Lower lobe of right lung (tissue), 2 donors: ENCODE data around the gene TTBK2. TPM values are rescaled to one million over a fixed set of nuclear protein-coding genes. Genes with fewer than 3 reads are reported as not detected.

ENCODE experiments used
- ATAC-seq, 2 donors: fragments of 200-7000 bp; cut with Tn5 transposase; one replicate each; pipeline ENCODE4 v1.9.1; 2020 to 2022; ENCODE audit warnings: mild to moderate bottlenecking in 2 of 2, moderate library complexity in 2 of 2
- DNase-seq: peaks from one replicate; pipeline ENCODE4 v3.0.0-alpha.2; 2020
- H3K27ac ChIP-seq: fragments of 200-600 bp; one replicate; pipeline ENCODE4 v1.8.0; 2022
- H3K27me3 ChIP-seq: fragments of 200-600 bp; one replicate; pipeline ENCODE4 v1.8.0; 2022; ENCODE audit warnings: low read depth
- H3K36me3 ChIP-seq: fragments of 200-600 bp; one replicate; pipeline ENCODE4 v1.8.0; 2022; ENCODE audit warnings: mild to moderate bottlenecking
- H3K4me1 ChIP-seq: fragments of 200-600 bp; one replicate; pipeline ENCODE4 v1.8.0; 2022
- H3K4me3 ChIP-seq: fragments of 200-600 bp; one replicate; pipeline ENCODE4 v1.8.0; 2022; ENCODE audit warnings: mild to moderate bottlenecking
- H3K9me3 ChIP-seq: fragments of 200-600 bp; one replicate; pipeline ENCODE4 v1.8.0; 2022
- intact Hi-C: fragments of 100-400 bp; cut with DNase I; formaldehyde crosslinking; loops from one replicate; pipeline ENCODE4 v1.11.0; 2022
- total RNA-seq: library from RNA; stranded (reverse); fragmentation: NEBNext Ultra II Directional; extraction: Animal tissue kit (Norgen Biotek cat#: 25700); gene quantifications from one replicate; pipeline ENCODE4 v1.2.1, GENCODE V29; 2021
- TF ChIP-seq, protein P1 (sequence below): fragments of 200-600 bp; IDR thresholded peaks from one replicate; pipeline ENCODE4 v1.8.0; 2022; ENCODE audit warnings: antibody characterized with exemption, mild to moderate bottlenecking
- donor health status: DM: no; HTN: yes; CAD: no; lungs with severe emphysema.

TTBK2 gene
- total RNA-seq, 1 donor from 2014 or later, result 19.1 TPM

DNA sequence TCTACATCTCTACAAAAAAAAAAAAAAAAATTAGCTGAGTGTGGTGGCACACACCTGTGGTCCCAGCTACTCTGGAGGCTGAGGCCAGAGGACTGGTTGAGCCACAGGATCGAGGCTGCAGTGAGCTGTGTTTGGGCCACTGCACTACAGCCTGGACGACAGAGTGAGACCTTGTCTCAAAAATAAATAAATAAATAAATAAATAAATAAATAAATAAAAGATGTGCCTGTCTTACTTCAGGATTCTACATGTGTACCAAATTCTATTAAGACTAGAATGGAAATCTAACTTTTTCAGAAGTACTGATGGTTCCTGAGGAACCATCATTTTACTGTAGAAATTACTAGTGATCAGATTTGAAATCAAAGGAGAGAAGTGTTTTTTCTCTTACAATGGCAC, 51.9 kb downstream of the TTBK2 start:
- DNase-seq (no peak), ATAC-seq (no peak)
- H3K27ac ChIP-seq, result no peak overlapping the region
- no peaks in the 10 kb centered on the region for H3K9me3 ChIP-seq
- no peaks in the 10 kb centered on the region for H3K4me1 ChIP-seq
- intact Hi-C loops, result no loop called here
- H3K27me3 ChIP-seq, result no peaks in the 10 kb centered on the region
- H3K36me3 ChIP-seq, result peaks cover 6% of the 10 kb centered on the region
- TF ChIP-seq, protein P1, sequence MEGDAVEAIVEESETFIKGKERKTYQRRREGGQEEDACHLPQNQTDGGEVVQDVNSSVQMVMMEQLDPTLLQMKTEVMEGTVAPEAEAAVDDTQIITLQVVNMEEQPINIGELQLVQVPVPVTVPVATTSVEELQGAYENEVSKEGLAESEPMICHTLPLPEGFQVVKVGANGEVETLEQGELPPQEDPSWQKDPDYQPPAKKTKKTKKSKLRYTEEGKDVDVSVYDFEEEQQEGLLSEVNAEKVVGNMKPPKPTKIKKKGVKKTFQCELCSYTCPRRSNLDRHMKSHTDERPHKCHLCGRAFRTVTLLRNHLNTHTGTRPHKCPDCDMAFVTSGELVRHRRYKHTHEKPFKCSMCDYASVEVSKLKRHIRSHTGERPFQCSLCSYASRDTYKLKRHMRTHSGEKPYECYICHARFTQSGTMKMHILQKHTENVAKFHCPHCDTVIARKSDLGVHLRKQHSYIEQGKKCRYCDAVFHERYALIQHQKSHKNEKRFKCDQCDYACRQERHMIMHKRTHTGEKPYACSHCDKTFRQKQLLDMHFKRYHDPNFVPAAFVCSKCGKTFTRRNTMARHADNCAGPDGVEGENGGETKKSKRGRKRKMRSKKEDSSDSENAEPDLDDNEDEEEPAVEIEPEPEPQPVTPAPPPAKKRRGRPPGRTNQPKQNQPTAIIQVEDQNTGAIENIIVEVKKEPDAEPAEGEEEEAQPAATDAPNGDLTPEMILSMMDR, result no peak
- no peak overlapping the region for H3K4me3 ChIP-seq

DNA sequence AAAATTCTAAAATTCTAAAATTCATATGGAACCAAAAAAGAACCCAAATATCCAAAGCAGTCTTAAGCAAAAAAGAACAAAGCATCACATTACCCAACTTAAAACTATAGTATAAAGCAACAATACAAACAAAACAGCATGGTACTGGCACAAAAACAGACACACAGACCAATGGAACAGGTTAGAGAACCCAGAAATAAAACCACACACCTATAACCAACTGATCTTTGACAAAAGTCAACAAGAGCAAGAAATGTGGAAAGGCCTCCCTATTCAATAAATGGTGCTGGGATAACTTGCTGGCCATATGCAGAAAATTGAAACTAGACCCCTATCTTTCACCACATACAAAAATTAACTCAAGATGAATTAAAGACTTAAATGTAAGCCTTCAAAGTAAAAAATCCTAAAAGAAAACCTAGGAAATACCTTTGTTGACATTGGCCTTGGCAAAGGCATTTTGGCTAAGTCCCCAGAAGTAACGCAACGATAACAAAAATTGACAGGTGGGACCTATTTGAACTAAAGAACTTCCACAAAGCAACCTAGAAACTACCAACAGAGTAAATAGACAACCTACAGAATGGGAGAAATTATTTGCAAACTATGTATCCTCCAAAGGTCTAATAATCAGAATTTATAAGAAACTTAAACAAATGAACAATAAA, 56.9 kb downstream of the TTBK2 start:
- Histone ChIP-seq H3K9me3 (no peaks in the 10 kb centered on the region), H3K4me3 (no peak overlapping the region), H3K36me3 (no peaks in the 10 kb centered on the region), H3K27me3 (no peaks in the 10 kb centered on the region), H3K27ac (no peak overlapping the region), H3K4me1 (no peaks in the 10 kb centered on the region)
- TF ChIP-seq, protein P1, result no peak
- intact Hi-C loops, result no loop called here
- ATAC-seq (no peak), DNase-seq (no peak)

DNA sequence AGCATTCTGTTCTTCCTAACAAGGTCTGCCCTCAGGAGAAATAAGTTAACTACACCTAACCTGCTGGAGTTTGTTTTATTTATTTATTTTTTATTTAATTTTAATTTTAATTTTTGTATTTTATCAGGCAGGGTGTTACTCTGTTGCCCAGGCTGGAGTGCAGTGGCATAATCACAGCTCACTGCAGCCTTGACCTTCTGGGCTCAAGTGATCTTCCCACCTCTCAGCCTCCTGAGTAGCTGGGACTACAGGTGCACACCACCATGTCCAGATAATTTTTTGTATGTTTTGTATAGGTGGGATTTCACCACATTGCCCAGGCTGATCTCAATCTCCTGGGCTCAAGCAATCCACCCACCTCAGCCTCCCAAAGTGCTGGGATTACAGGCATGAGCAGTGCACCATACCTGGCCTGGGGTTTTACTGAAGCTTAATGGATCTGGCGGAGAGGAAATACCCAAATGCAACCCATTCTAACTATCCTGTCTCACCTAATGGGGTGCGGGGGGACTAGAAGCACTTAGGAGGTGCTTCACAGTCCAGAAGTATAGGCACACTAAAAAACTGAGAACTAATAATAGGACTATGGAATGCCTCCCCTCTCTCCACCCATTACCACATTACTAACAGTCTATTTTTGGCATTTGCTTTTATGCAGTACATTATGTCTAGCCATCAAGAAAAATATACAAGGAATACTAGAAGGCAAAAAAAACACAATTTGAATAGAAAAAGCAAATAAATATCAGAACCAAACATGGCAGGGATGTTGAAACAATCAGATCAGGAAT, 61.4 kb downstream of the TTBK2 start:
- H3K9me3 ChIP-seq, result no peaks in the 10 kb centered on the region
- no peak for ATAC-seq
- no peak overlapping the region for H3K27ac ChIP-seq
- H3K4me1 ChIP-seq, result no peaks in the 10 kb centered on the region
- TF ChIP-seq, protein P1, result no peak
- peaks cover 7% of the 10 kb centered on the region for H3K36me3 ChIP-seq
- H3K4me3 ChIP-seq, result no peak overlapping the region
- DNase-seq, result no peak
- no peaks in the 10 kb centered on the region for H3K27me3 ChIP-seq
- intact Hi-C loops, result no loop called here

DNA sequence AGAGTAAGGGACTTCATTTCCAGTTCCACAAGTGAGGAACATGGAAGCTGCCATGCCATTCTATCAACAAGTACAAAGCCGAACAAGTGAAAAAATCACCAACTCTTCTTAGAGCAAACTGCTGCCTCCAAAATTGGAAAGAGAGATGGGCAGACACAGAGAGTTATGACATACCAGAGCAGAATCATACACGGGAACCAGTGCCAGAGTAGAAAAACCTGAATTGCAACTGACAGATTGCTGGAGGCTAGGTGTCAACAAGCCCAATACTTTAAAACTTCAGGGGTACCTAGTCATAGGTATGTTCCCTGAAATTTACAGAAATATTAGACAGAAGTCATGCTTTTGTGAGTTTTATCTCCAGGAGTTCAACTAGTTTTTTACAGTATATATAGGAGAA, 62.0 kb downstream of the TTBK2 start:
- Histone ChIP-seq H3K4me3 (no peak overlapping the region), H3K9me3 (no peaks in the 10 kb centered on the region), H3K27ac (no peak overlapping the region), H3K4me1 (no peaks in the 10 kb centered on the region), H3K36me3 (peaks cover 13% of the 10 kb centered on the region), H3K27me3 (no peaks in the 10 kb centered on the region)
- ATAC-seq, result no peak
- intact Hi-C loops, result no loop called here
- DNase-seq, result no peak
- TF ChIP-seq, protein P1, result no peak

DNA sequence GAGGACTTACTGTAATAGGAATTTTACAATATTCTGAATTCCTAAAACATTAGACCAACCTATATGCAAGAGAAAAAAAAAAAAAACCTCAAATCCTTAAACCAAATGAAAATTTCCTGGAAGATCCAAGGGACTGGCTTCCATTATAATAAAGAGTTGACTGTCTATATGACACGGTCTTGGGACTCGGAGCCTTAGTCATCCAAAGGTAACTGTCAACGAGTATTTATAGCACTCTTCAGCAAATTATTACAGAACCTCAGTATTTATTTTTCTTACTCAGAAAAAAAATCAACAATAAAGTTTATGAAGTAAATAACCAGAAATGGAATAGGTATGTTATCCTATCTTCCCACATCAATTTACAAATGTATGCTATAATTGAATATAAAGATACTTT, 66.0 kb downstream of the TTBK2 start:
- intact Hi-C loops, result no loop called here
- TF ChIP-seq, protein P1, result no peak
- H3K4me3 ChIP-seq, result no peak overlapping the region
- DNase-seq (no peak), ATAC-seq (no peak)
- H3K9me3 ChIP-seq, result no peaks in the 10 kb centered on the region
- H3K4me1 ChIP-seq, result no peaks in the 10 kb centered on the region
- H3K27ac ChIP-seq, result no peak overlapping the region
- H3K27me3 ChIP-seq, result no peaks in the 10 kb centered on the region
- H3K36me3 ChIP-seq, result peaks cover 14% of the 10 kb centered on the region
